Muscle layer of colon (tissue), 2 donors: ENCODE measurements around the gene NEIL3.
"Not testable (repeated sequence)": the region's sequence is repeated elsewhere in the genome, so short reads cannot be mapped to it uniquely, and the experiment has no call there.

Source experiments
- H3K27ac ChIP-seq: one replicate; pipeline ENCODE4 v1.7.0; 2013; ENCODE audit warnings: low read depth, mild to moderate bottlenecking, low read length, moderate library complexity
- H3K27me3 ChIP-seq, 2 donors: one replicate each; pipeline ENCODE4 v1.7.0; 2013; ENCODE audit warnings: low read length in 2 of 2, mild to moderate bottlenecking in 2 of 2; ENCODE audit not compliant: insufficient read depth in 2 of 2, control insufficient read depth in 1 of 2
- H3K36me3 ChIP-seq: one replicate; pipeline ENCODE4 v1.7.0; 2013; ENCODE audit warnings: mild to moderate bottlenecking, low read length; ENCODE audit not compliant: insufficient read depth
- H3K4me1 ChIP-seq: one replicate; pipeline ENCODE4 v1.7.0; 2013; ENCODE audit warnings: mild to moderate bottlenecking, low read length; ENCODE audit not compliant: insufficient read depth
- H3K4me3 ChIP-seq, 2 donors: one replicate each; pipeline ENCODE4 v1.7.0; 2013; ENCODE audit warnings: low read length in 2 of 2, low read depth in 1 of 2, mild to moderate bottlenecking in 1 of 2, moderate library complexity in 1 of 2
- H3K9ac ChIP-seq: one replicate; pipeline ENCODE4 v1.7.0; 2013; ENCODE audit warnings: low read length
- H3K9me3 ChIP-seq: one replicate; pipeline ENCODE4 v1.7.0; 2013; ENCODE audit warnings: mild to moderate bottlenecking, low read length
- donor health status: abdominal sarcoma.
- donor health status: Adenocarcinoma of cecum.

NEIL3 gene

DNA sequence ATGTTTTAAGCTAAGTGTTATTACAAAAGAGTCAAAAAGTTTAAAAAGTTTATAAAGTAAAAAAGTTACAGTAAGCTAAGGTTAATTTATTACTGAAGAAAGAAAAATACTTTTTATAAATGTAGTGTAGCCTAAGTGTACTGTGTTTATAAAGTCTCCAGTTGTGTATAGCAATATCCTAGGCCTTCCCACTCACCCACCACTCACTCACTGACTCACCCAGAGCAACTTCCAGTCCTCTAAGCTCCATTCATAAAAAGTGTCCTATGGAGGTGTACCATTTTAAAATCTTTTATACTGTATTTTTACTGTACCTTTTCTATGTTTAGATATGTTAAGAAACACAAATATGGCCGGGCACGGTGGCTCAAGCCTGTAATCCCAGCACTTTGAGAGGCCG is 4.8 kb upstream of the NEIL3 start:
- H3K4me3 ChIP-seq, H3K36me3 ChIP-seq, H3K27ac ChIP-seq, H3K27me3 ChIP-seq, H3K9ac ChIP-seq, H3K4me1 ChIP-seq, H3K9me3 ChIP-seq: not testable (repeated sequence)

GRCh38 chr4:177308125-177308524 is 1.5 kb upstream of the NEIL3 start:
- Histone ChIP-seq H3K4me1 (peaks cover 7% of the 10 kb centered on the region), H3K27ac (no peak overlapping the region), H3K27me3 (no peaks in the 10 kb centered on the region), H3K9me3 (no peaks in the 10 kb centered on the region), H3K9ac (no peak overlapping the region), H3K4me3 (no peak overlapping the region), H3K36me3 (no peaks in the 10 kb centered on the region)

DNA sequence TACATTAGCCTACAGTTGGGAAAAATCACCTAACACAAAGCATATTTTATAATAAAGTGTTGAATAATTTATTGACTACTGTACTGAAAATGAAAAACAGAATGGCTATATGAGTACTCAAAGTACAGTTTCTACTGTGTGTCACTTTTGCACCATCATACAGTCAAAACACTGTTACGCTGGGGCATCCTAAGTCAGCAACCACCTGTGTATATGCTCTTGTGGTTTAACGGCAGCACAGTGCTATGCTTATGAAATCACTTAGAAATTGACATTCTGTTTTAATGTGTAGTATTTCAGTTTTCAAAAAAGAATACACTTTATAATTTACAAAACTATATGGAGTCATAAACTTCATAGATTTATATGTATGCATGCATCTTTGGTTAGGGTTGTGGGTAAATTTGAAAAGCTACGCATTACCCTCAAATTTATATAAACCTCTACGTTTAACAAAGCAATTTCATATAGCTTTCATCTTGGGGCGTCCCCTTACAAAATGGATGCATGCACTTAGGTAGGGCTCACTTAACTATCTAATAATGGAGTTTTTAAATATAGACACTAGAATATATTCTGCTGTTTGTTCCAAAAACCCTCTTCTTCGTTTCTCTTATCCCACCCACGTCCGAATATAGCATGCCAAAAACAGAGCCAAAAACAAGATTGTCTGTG is 690 bp upstream of the NEIL3 start:
- Histone ChIP-seq H3K27ac (no peak overlapping the region), H3K9ac (no peak overlapping the region), H3K4me3 (peak overlapping the region; percentile 55 to 62), H3K27me3 (no peaks in the 10 kb centered on the region), H3K9me3 (no peaks in the 10 kb centered on the region), H3K36me3 (no peaks in the 10 kb centered on the region), H3K4me1 (peaks cover 7% of the 10 kb centered on the region)

DNA sequence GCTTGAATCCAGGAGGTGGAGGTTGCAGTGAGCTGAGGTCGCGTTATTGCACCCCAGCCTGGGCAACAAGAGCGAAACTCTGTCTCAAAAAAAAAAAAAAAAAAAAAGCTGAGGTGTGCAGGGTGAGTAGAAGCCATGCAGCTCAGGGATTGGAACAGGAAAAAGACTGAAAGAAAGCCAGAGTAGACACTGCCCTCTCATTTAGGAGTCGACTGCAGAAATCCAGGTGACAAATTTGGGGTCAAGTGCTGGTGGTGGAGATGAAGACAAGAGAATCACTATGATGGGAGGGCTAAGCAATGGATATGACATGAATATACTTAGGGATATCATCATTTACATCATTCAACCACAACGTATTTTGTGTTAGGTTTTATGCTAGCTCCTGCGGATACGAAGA is 1.9 kb downstream of the NEIL3 start:
- Histone ChIP-seq H3K27ac (no peak overlapping the region), H3K9me3 (no peaks in the 10 kb centered on the region), H3K4me1 (peaks cover 7% of the 10 kb centered on the region), H3K36me3 (no peaks in the 10 kb centered on the region), H3K27me3 (no peaks in the 10 kb centered on the region), H3K4me3 (no peak overlapping the region), H3K9ac (no peak overlapping the region)

DNA sequence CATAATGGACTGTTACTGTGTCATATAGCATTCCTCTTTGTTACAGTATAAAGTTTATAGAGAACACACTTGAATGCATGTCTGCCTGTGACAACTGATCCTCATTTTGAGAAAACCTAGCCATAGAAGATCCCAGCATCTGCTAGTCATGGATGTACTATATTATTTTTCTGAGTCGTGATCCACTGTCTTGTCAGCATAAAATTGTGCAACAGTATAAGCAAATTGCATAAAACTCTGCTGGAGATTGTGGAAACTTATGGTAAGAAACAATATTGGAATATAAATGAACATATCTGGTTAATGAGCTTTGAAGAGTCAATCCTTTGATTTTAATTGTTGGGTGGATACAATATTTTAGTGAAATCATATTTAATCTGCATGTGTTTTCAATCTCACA is 3.6 kb downstream of the NEIL3 start:
- no peaks in the 10 kb centered on the region for H3K36me3 ChIP-seq
- no peak overlapping the region for H3K9ac ChIP-seq
- H3K4me1 ChIP-seq = peaks cover 7% of the 10 kb centered on the region

GRCh38 chr4:177315767-177316464 is 6.2 kb downstream of the NEIL3 start:
- Histone ChIP-seq H3K27me3 (no peaks in the 10 kb centered on the region), H3K9me3 (no peaks in the 10 kb centered on the region), H3K4me3 (no peak overlapping the region), H3K9ac (no peak overlapping the region), H3K36me3 (no peaks in the 10 kb centered on the region), H3K27ac (no peak overlapping the region), H3K4me1 (no peaks in the 10 kb centered on the region)

More for the DNA sequence above, 3.6 kb downstream of the NEIL3 start:
- Histone ChIP-seq H3K9me3 (no peaks in the 10 kb centered on the region), H3K27me3 (no peaks in the 10 kb centered on the region), H3K27ac (no peak overlapping the region), H3K4me3 (no peak overlapping the region)

DNA sequence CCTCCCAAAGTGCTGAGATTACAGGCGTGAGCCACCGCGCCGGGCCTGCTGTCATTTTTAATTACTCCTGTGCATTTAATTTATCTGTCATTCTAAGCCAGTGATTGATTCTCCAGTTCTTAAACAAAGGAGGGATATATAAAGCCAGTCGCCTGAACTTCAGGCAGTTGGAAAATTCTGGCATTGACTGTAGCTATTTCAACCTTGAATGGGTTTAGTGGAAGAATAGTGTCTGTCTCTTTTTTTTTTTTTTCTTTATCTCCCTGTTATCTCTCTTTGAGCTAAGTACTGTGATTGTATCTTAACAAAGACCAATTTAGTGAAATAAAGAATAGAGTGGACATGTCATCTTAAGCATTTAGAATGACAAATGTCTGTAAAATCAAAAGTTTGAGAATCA is 11.0 kb downstream of the NEIL3 start:
- no peak overlapping the region for H3K9ac ChIP-seq
- H3K36me3 ChIP-seq = no peaks in the 10 kb centered on the region
- no peaks in the 10 kb centered on the region for H3K27me3 ChIP-seq
- no peak overlapping the region for H3K4me3 ChIP-seq
- no peaks in the 10 kb centered on the region for H3K4me1 ChIP-seq
- H3K9me3 ChIP-seq = no peaks in the 10 kb centered on the region
- no peak overlapping the region for H3K27ac ChIP-seq

DNA sequence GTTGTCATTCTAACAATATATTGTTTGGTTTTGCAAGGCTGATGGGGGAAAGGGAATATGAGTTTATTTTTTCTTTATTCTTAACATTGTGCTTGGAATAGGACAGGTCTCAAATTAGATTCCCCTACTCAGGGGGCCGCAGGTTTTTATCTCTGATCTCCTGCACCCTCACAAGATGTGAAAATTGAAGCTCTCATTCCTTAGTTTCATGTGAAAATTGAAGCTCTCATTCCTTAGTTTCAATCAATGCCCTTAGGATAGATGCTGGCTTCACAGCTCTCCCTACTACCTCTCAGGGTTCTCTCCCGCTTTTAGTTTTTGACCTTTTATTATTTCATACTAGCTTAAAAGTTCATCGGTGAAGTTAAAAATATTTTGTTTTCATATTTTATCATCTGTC is 12.0 kb downstream of the NEIL3 start:
- no peaks in the 10 kb centered on the region for H3K9me3 ChIP-seq
- H3K4me1 ChIP-seq = no peaks in the 10 kb centered on the region
- no peak overlapping the region for H3K4me3 ChIP-seq
- H3K9ac ChIP-seq = no peak overlapping the region
- H3K27me3 ChIP-seq = no peaks in the 10 kb centered on the region
- no peak overlapping the region for H3K27ac ChIP-seq
- H3K36me3 ChIP-seq = no peaks in the 10 kb centered on the region

- no peak overlapping the region for H3K9ac ChIP-seq
- H3K27ac ChIP-seq = no peak overlapping the region
- H3K27me3 ChIP-seq = no peaks in the 10 kb centered on the region
- no peak overlapping the region for H3K4me3 ChIP-seq
- H3K36me3 ChIP-seq = no peaks in the 10 kb centered on the region
- H3K9me3 ChIP-seq = no peaks in the 10 kb centered on the region
- H3K4me1 ChIP-seq = no peaks in the 10 kb centered on the region
Measured at GRCh38 chr4:177322266-177322665, 12.6 kb downstream of the NEIL3 start.

- Histone ChIP-seq H3K9me3 (no peaks in the 10 kb centered on the region), H3K27me3 (no peaks in the 10 kb centered on the region), H3K4me1 (no peaks in the 10 kb centered on the region), H3K4me3 (no peak overlapping the region), H3K36me3 (no peaks in the 10 kb centered on the region), H3K27ac (no peak overlapping the region), H3K9ac (no peak overlapping the region)
Measured at GRCh38 chr4:177322881-177323280, 13.2 kb downstream of the NEIL3 start.

GRCh38 chr4:177323416-177323815 is 13.7 kb downstream of the NEIL3 start:
- Histone ChIP-seq H3K4me3 (no peak overlapping the region), H3K4me1 (no peaks in the 10 kb centered on the region), H3K27ac (no peak overlapping the region)

GRCh38 chr4:177332119-177332518 is 22.4 kb downstream of the NEIL3 start:
- H3K27ac ChIP-seq = no peak overlapping the region
- H3K9me3 ChIP-seq = no peaks in the 10 kb centered on the region
- no peaks in the 10 kb centered on the region for H3K36me3 ChIP-seq
- H3K27me3 ChIP-seq = no peaks in the 10 kb centered on the region
- no peaks in the 10 kb centered on the region for H3K4me1 ChIP-seq
- no peak overlapping the region for H3K9ac ChIP-seq
- H3K4me3 ChIP-seq = no peak overlapping the region

More at GRCh38 chr4:177323416-177323815, 13.7 kb downstream of the NEIL3 start:
- no peaks in the 10 kb centered on the region for H3K36me3 ChIP-seq
- H3K9ac ChIP-seq = no peak overlapping the region
- H3K27me3 ChIP-seq = no peaks in the 10 kb centered on the region
- no peaks in the 10 kb centered on the region for H3K9me3 ChIP-seq
